SK-N-MC (cell line): ENCODE data around the gene EYA3.

Experiments used
- DNase-seq: peaks from one replicate; pipeline ENCODE4 v3.0.0-alpha.2; 2011; ENCODE audit warnings: low read depth, low spot score
- H3K27ac ChIP-seq: fragments of 200-600 bp; sonication (generic); 2 replicates; pipeline ENCODE4 v1.5.1; 2016; ENCODE audit warnings: mixed run types
- H3K36me3 ChIP-seq: fragments of 200-600 bp; sonication (generic); 2 replicates; pipeline ENCODE4 v1.6.1; 2017; ENCODE audit warnings: antibody characterized with exemption, low read length, mixed read lengths; ENCODE audit not compliant: insufficient read depth
- H3K4me3 ChIP-seq: fragments of 200-600 bp; sonication (generic); 2 replicates; pipeline ENCODE4 v1.5.1; 2016
- H3K9ac ChIP-seq: fragments of 200-600 bp; sonication (generic); 2 replicates; pipeline ENCODE4 v1.8.0; 2017; ENCODE audit warnings: mixed run types, mixed read lengths; ENCODE audit not compliant: insufficient read length
- H3K9me3 ChIP-seq: fragments of 200-600 bp; sonication (generic); 2 replicates; pipeline ENCODE4 v1.6.1; 2017; ENCODE audit warnings: low read depth, mild to moderate bottlenecking, antibody characterized with exemption, low read length, moderate library complexity, mixed read lengths
- EZH2 ChIP-seq: fragments of 200-600 bp; sonication (generic); IDR thresholded peaks from one replicate; pipeline ENCODE4 v1.6.1; 2017; ENCODE audit warnings: antibody characterized with exemption
- FOXP2 ChIP-seq: optimal IDR thresholded peaks from 2 replicates; pipeline ENCODE3; 2011; ENCODE audit warnings: mild to moderate bottlenecking, moderate library complexity; ENCODE audit not compliant: insufficient read depth; ENCODE audit errors: extremely low read length, control extremely low read depth
- POLR2AphosphoS5 ChIP-seq: IDR thresholded peaks from 2 replicates; pipeline ENCODE4 v1.6.1; 2012; ENCODE audit warnings: mild to moderate bottlenecking, low read depth, low read length, borderline replicate concordance

Gene EYA3

DNA sequence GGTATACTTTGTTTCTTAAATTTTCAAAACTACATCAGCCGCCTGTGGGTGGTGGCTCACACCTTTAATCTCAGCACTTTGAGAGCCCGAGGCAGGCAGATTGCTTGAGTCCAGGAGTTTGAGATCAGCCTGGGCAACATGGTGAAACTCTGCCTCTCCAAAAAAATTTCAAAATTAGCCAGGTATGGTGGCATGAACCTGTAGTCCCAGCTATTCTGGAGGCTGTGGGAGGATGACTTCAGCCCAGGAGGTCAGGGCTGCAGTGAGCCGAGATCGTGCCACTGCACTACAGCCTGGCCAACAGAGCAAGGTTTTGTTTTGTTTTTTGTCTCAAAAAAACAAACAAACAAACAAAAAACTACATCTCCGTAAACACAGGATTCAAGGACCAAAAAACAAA lies 3.3 kb downstream of the EYA3 start:
- H3K27ac ChIP-seq = no peak overlapping the region
- H3K4me3 ChIP-seq = no peak overlapping the region
- no peak overlapping the region for H3K9ac ChIP-seq
- TF ChIP-seq FOXP2 (no peak), EZH2 (no peak), POLR2AphosphoS5 (no peak)
- peaks cover 1% of the 10 kb centered on the region; the same call in 1 of the 2 replicates for H3K36me3 ChIP-seq
- no peak for DNase-seq
- no peaks in the 10 kb centered on the region for H3K9me3 ChIP-seq

DNA sequence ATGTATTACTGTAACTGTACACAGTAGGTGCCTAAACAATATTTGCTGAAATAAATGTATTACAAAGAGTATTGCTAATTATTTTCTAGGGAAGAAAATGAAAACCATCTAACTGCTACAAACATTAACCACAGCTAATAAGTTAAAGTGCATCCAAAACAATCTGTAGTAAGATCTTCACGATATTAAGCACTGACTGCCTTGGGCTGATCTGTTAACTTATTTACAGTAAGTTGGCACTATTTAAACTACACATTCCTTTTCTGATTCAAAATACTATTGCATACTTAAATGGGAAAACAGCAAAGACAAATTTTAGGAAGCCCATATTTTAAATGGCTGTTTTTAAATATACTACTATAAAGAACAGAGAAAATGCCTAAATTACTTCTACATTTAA lies 4.5 kb downstream of the EYA3 start:
- DNase-seq = no peak
- Histone ChIP-seq H3K9me3 (no peaks in the 10 kb centered on the region), H3K27ac (no peak overlapping the region), H3K9ac (no peak overlapping the region), H3K4me3 (no peak overlapping the region), H3K36me3 (peaks cover 14% of the 10 kb centered on the region; the same call in 1 of the 2 replicates)
- no peak for TF ChIP-seq EZH2
- TF ChIP-seq POLR2AphosphoS5 = no peak
- no peak for TF ChIP-seq FOXP2

GRCh38 chr1:28078680-28079626 lies 9.5 kb downstream of the EYA3 start:
- H3K27ac ChIP-seq = no peak overlapping the region
- no peak for DNase-seq
- no peak overlapping the region for H3K4me3 ChIP-seq
- no peak overlapping the region for H3K9ac ChIP-seq
- TF ChIP-seq POLR2AphosphoS5 = no peak
- no peak for TF ChIP-seq EZH2
- no peak for TF ChIP-seq FOXP2
- H3K36me3 ChIP-seq = peaks cover 16% of the 10 kb centered on the region; the same call in 1 of the 2 replicates
- H3K9me3 ChIP-seq = no peaks in the 10 kb centered on the region

DNA sequence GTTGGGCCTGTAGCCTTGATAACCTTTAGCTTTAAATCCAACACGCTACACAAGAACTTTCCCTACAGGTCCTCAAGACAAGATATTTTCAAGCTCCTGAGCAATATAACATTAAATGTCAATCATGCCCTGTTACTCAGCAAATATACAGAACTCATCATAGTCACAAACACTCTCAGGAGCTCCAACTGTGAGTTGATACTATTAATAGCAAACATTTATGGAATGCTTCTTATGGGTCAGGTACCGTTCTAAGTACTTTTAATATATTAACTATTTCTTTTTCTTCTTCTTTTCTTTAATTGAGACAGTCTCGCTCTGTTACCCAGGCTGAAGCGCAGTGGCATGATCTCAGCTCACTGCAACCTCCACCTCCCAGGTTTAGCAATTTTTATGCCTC lies 10.1 kb downstream of the EYA3 start:
- Histone ChIP-seq H3K9ac (no peak overlapping the region), H3K4me3 (no peak overlapping the region), H3K36me3 (peaks cover 16% of the 10 kb centered on the region; the same call in 1 of the 2 replicates), H3K27ac (no peak overlapping the region), H3K9me3 (no peaks in the 10 kb centered on the region)
- no peak for DNase-seq
- no peak for TF ChIP-seq FOXP2
- no peak for TF ChIP-seq POLR2AphosphoS5
- no peak for TF ChIP-seq EZH2

GRCh38 chr1:28074892-28075511 lies 13.4 kb downstream of the EYA3 start:
- no peak overlapping the region for H3K4me3 ChIP-seq
- no peak overlapping the region for H3K27ac ChIP-seq
- H3K9ac ChIP-seq = no peak overlapping the region
- no peaks in the 10 kb centered on the region for H3K9me3 ChIP-seq
- DNase-seq = no peak
- TF ChIP-seq EZH2 (no peak), POLR2AphosphoS5 (no peak), FOXP2 (no peak)
- peaks cover 18% of the 10 kb centered on the region for H3K36me3 ChIP-seq

GRCh38 chr1:28073867-28074266 lies 14.5 kb downstream of the EYA3 start:
- H3K36me3 ChIP-seq = peaks cover 7% of the 10 kb centered on the region; the same call in 1 of the 2 replicates
- TF ChIP-seq EZH2 (no peak), POLR2AphosphoS5 (no peak), FOXP2 (no peak)
- no peak overlapping the region for H3K27ac ChIP-seq
- no peak overlapping the region for H3K9ac ChIP-seq
- H3K4me3 ChIP-seq = no peak overlapping the region
- H3K9me3 ChIP-seq = no peaks in the 10 kb centered on the region
- DNase-seq = no peak

- Histone ChIP-seq H3K4me3 (no peak overlapping the region), H3K27ac (no peak overlapping the region), H3K9me3 (no peaks in the 10 kb centered on the region), H3K36me3 (peaks cover 4% of the 10 kb centered on the region; the same call in 1 of the 2 replicates), H3K9ac (no peak overlapping the region)
- TF ChIP-seq POLR2AphosphoS5 (no peak), EZH2 (no peak), FOXP2 (no peak)
- DNase-seq = no peak
These were observed 16.6 kb downstream of the EYA3 start for GRCh38 chr1:28071813-28072212.
